HepG2 (cell line): ENCODE data around the gene MSX2.

Source experiments
- DPF2 ChIP-seq: sonication (generic); formaldehyde crosslinking; IDR thresholded peaks from 2 replicates; pipeline ENCODE4 v1.4.0; 2020; ENCODE audit warnings: mild to moderate bottlenecking, low read depth, missing genetic modification reagents, borderline replicate concordance
- ELF4 ChIP-seq: sonication (generic); formaldehyde crosslinking; IDR thresholded peaks from 2 replicates; pipeline ENCODE4 v1.5.0; 2020; ENCODE audit warnings: missing genetic modification reagents, mild to moderate bottlenecking, moderate library complexity, borderline replicate concordance
- FOXO1 ChIP-seq: sonication (generic); formaldehyde crosslinking; IDR thresholded peaks from 2 replicates; pipeline ENCODE4 v1.4.0; 2020; ENCODE audit warnings: missing genetic modification reagents
- KDM1A ChIP-seq: IDR thresholded peaks from 2 replicates; pipeline ENCODE4 v1.6.1; 2016; ENCODE audit warnings: missing compliant biosample characterization
- PRDM10 ChIP-seq: sonication (generic); formaldehyde crosslinking; IDR thresholded peaks from 2 replicates; pipeline ENCODE4 v1.4.0; 2020; ENCODE audit warnings: low read depth, missing genetic modification reagents
- TCF7L2 ChIP-seq: IDR thresholded peaks from 2 replicates; pipeline ENCODE4 v1.6.1; 2011; ENCODE audit warnings: mild to moderate bottlenecking, low read depth, low read length, moderate library complexity
- ZNF232 ChIP-seq: sonication (generic); formaldehyde crosslinking; IDR thresholded peaks from 2 replicates; pipeline ENCODE4 v1.4.0; 2020; ENCODE audit warnings: missing genetic modification reagents, borderline replicate concordance
- ZNF235 ChIP-seq: sonication (generic); formaldehyde crosslinking; IDR thresholded peaks from 2 replicates; pipeline ENCODE4 v1.8.1; 2023; ENCODE audit warnings: mild to moderate bottlenecking, missing genetic modification reagents, borderline replicate concordance
- ZNF3 ChIP-seq: IDR thresholded peaks from 2 replicates; pipeline ENCODE4 v1.7.0; 2017; ENCODE audit warnings: inconsistent platforms
- TF ChIP-seq, protein P1 (sequence below): sonication (generic); formaldehyde crosslinking; IDR thresholded peaks from 2 replicates; pipeline ENCODE4 v1.5.0; 2020; ENCODE audit warnings: mild to moderate bottlenecking, missing genetic modification reagents, moderate library complexity

DNA sequence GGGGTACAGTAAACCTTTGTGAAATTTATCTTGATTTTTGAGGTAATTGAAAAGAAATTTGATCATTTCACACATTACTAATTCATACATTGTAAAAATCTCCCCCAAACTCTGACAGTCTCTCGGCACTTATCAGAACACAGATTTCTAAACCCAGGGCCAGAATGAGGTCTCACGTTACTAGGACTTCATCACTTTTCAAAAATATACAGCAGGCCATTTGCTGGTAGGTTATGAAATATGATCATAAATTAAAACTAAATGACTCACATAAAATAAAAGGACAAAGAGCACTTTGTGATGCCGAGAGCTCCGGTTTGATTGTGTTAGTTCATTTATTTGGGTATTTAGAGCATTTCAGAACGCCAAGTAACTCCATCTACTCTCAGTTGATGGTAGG, 17.0 kb downstream of the MSX2 start:
- TF ChIP-seq ZNF235 (CRISPR knock-in tag) (no peak), KDM1A (CRISPR knock-in tag) (no peak), ZNF232 (no peak), ELF4 (CRISPR knock-in tag) (no peak), FOXO1 (CRISPR knock-in tag) (no peak), TCF7L2 (no peak), PRDM10 (CRISPR knock-in tag) (no peak), DPF2 (no peak), ZNF3 (CRISPR knock-in tag) (no peak)
- TF ChIP-seq, protein P1, sequence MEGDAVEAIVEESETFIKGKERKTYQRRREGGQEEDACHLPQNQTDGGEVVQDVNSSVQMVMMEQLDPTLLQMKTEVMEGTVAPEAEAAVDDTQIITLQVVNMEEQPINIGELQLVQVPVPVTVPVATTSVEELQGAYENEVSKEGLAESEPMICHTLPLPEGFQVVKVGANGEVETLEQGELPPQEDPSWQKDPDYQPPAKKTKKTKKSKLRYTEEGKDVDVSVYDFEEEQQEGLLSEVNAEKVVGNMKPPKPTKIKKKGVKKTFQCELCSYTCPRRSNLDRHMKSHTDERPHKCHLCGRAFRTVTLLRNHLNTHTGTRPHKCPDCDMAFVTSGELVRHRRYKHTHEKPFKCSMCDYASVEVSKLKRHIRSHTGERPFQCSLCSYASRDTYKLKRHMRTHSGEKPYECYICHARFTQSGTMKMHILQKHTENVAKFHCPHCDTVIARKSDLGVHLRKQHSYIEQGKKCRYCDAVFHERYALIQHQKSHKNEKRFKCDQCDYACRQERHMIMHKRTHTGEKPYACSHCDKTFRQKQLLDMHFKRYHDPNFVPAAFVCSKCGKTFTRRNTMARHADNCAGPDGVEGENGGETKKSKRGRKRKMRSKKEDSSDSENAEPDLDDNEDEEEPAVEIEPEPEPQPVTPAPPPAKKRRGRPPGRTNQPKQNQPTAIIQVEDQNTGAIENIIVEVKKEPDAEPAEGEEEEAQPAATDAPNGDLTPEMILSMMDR (CRISPR knock-in tag): no peak
